H9 (cell line): Measurements from ENCODE around the gene FREM2. TPM values are rescaled to one million over a fixed set of nuclear protein-coding genes. Genes with fewer than 3 reads are reported as not detected.

Source experiments
- DNase-seq: peaks from one replicate; pipeline ENCODE4 v3.0.0-alpha.2; 2017
- H2AFZ ChIP-seq: one replicate; pipeline ENCODE4 v1.6.1; 2013; ENCODE audit warnings: mild to moderate bottlenecking, low read length, control low read depth, moderate library complexity
- H2AK5ac ChIP-seq: 2 replicates; pipeline ENCODE4 v1.6.1; 2013; ENCODE audit warnings: low read length, control low read depth, mixed read lengths; ENCODE audit not compliant: insufficient read length
- H2BK120ac ChIP-seq: one replicate; pipeline ENCODE4 v1.6.1; 2013; ENCODE audit warnings: low read depth, mild to moderate bottlenecking, low read length, control low read depth, inconsistent platforms; ENCODE audit not compliant: poor library complexity, severe bottlenecking
- H2BK12ac ChIP-seq: 2 replicates; pipeline ENCODE4 v1.6.1; 2013; ENCODE audit warnings: low read length, control low read depth, mixed read lengths, low read depth; ENCODE audit not compliant: insufficient read length
- H2BK15ac ChIP-seq: 2 replicates; pipeline ENCODE4 v1.6.1; 2013; ENCODE audit warnings: low read depth, low read length, control low read depth
- H2BK20ac ChIP-seq: one replicate; pipeline ENCODE4 v1.6.1; 2013; ENCODE audit warnings: low read depth, mild to moderate bottlenecking, low read length, control low read depth, inconsistent platforms; ENCODE audit not compliant: poor library complexity, severe bottlenecking
- H2BK5ac ChIP-seq: 2 replicates; pipeline ENCODE4 v1.6.1; 2013; ENCODE audit warnings: low read length, control low read depth, mixed read lengths; ENCODE audit not compliant: insufficient read length
- H3K14ac ChIP-seq: 2 replicates; pipeline ENCODE4 v1.6.1; 2013; ENCODE audit warnings: low read length, control low read depth; ENCODE audit not compliant: insufficient read depth
- H3K18ac ChIP-seq: 2 replicates; pipeline ENCODE4 v1.6.1; 2013; ENCODE audit warnings: low read depth, mild to moderate bottlenecking, mixed read lengths, low read length, control low read depth; ENCODE audit not compliant: insufficient read length
- H3K23ac ChIP-seq: 2 replicates; pipeline ENCODE4 v1.6.1; 2013; ENCODE audit warnings: low read length, control low read depth, mixed read lengths, low read depth; ENCODE audit not compliant: insufficient read length
- H3K23me2 ChIP-seq: 2 replicates; pipeline ENCODE4 v1.6.1; 2013; ENCODE audit warnings: low read depth, mild to moderate bottlenecking, mixed read lengths, low read length, control low read depth; ENCODE audit not compliant: insufficient read length, poor library complexity, severe bottlenecking
- H3K27ac ChIP-seq: 2 replicates; pipeline ENCODE4 v1.5.1; 2013; ENCODE audit warnings: low read length, control low read depth, mixed read lengths, low read depth; ENCODE audit not compliant: insufficient read length
- H3K27me3 ChIP-seq: 2 replicates; pipeline ENCODE4 v1.6.1; 2013; ENCODE audit warnings: low read length, control low read depth, inconsistent platforms; ENCODE audit not compliant: insufficient read depth
- H3K4ac ChIP-seq: 2 replicates; pipeline ENCODE4 v1.6.1; 2013; ENCODE audit warnings: low read depth, mild to moderate bottlenecking, control low read depth, inconsistent platforms, low read length, moderate library complexity
- H3K4me1 ChIP-seq: 2 replicates; pipeline ENCODE4 v1.6.1; 2013; ENCODE audit warnings: low read length, control low read depth, inconsistent platforms; ENCODE audit not compliant: insufficient read depth
- H3K4me2 ChIP-seq: 2 replicates; pipeline ENCODE4 v1.6.1; 2013; ENCODE audit warnings: low read length, control low read depth, mixed read lengths; ENCODE audit not compliant: insufficient read length, insufficient read depth
- H3K56ac ChIP-seq: 2 replicates; pipeline ENCODE4 v1.6.1; 2013; ENCODE audit warnings: low read depth, mild to moderate bottlenecking, mixed read lengths, low read length, control low read depth; ENCODE audit not compliant: insufficient read length
- H3K79me1 ChIP-seq: 2 replicates; pipeline ENCODE4 v1.6.1; 2013; ENCODE audit warnings: low read depth, mild to moderate bottlenecking, moderate library complexity, low read length, control low read depth, inconsistent platforms; ENCODE audit not compliant: insufficient read depth, poor library complexity, severe bottlenecking
- H3K79me2 ChIP-seq: 2 replicates; pipeline ENCODE4 v1.6.1; 2013; ENCODE audit warnings: low read length, control low read depth, inconsistent platforms; ENCODE audit not compliant: insufficient read depth
- H3K9ac ChIP-seq: 2 replicates; pipeline ENCODE4 v1.6.1; 2013; ENCODE audit warnings: low read length, control low read depth, mixed read lengths; ENCODE audit not compliant: insufficient read length; ENCODE audit errors: extremely low read depth
- H3K9me3 ChIP-seq: one replicate; pipeline ENCODE4 v1.6.1; 2013; ENCODE audit warnings: low read depth, low read length, inconsistent platforms; ENCODE audit not compliant: control insufficient read depth
- H3T11ph ChIP-seq: one replicate; pipeline ENCODE4 v1.6.1; 2013; ENCODE audit warnings: mild to moderate bottlenecking, low read length, control low read depth, inconsistent platforms
- H4K20me1 ChIP-seq: one replicate; pipeline ENCODE4 v1.6.1; 2013; ENCODE audit not compliant: control insufficient read depth, insufficient read length, insufficient read depth
- H4K5ac ChIP-seq: 2 replicates; pipeline ENCODE4 v1.6.1; 2013; ENCODE audit warnings: low read depth, mild to moderate bottlenecking, mixed read lengths, low read length, control low read depth; ENCODE audit not compliant: insufficient read length
- H4K8ac ChIP-seq: replicated peaks from 2 replicates; pipeline ENCODE4 v1.6.1; 2013; ENCODE audit warnings: low read length, control low read depth, mixed read lengths, low read depth; ENCODE audit not compliant: insufficient read length
- H4K91ac ChIP-seq: 2 replicates; pipeline ENCODE4 v1.6.1; 2013; ENCODE audit warnings: low read depth, mild to moderate bottlenecking, moderate library complexity, mixed read lengths, low read length, control low read depth; ENCODE audit not compliant: insufficient read length
- H3K27ac Mint-ChIP-seq, 3 experiments: 2 replicates in 2 of 3; 3 replicates in 1 of 3; pipeline ENCODE4 v1.8.0; 2020 to 2021; ENCODE audit warnings: mixed read lengths in 3 of 3, mild to moderate bottlenecking in 1 of 3, moderate library complexity in 1 of 3
- H3K27me3 Mint-ChIP-seq: 2 replicates; pipeline ENCODE4 v1.8.0; 2021; ENCODE audit warnings: low read depth, mild to moderate bottlenecking, moderate library complexity, mixed read lengths
- H3K36me3 Mint-ChIP-seq, 3 experiments: 2 replicates in 2 of 3; 3 replicates in 1 of 3; pipeline ENCODE4 v1.8.0; 2020 to 2021; ENCODE audit warnings: low read depth in 3 of 3, mixed read lengths in 3 of 3; ENCODE audit not compliant: insufficient read depth in 1 of 3
- H3K4me1 Mint-ChIP-seq, 2 experiments: 2 replicates each; pipeline ENCODE4 v1.8.0; 2020; ENCODE audit warnings: mixed read lengths in 2 of 2
- H3K4me3 Mint-ChIP-seq, 2 experiments: 2 replicates in 1 of 2; 3 replicates in 1 of 2; pipeline ENCODE4 v1.8.0; 2020 to 2021; ENCODE audit warnings: mild to moderate bottlenecking in 2 of 2, mixed read lengths in 2 of 2, moderate library complexity in 1 of 2
- H3K9me3 Mint-ChIP-seq, 2 experiments: 2 replicates in 1 of 2; 3 replicates in 1 of 2; pipeline ENCODE4 v1.8.0; 2020; ENCODE audit warnings: mild to moderate bottlenecking in 2 of 2, mixed read lengths in 2 of 2, moderate library complexity in 1 of 2
- CTCF ChIP-seq: fragments of 200-600 bp; sonication (generic); conservative IDR thresholded peaks from 3 replicates; pipeline ENCODE4 v1.8.0; 2021; ENCODE audit warnings: antibody characterized with exemption, mild to moderate bottlenecking
- WGBS: extraction: QIAGEN DNeasy Blood & Tissue Kit; methylation state at CpG from one replicate; pipeline ENCODE4 v1.1.7; 2013; ENCODE audit warnings: missing lambda C conversion rate, low lambda C conversion rate, mixed read lengths; ENCODE audit not compliant: insufficient read length; ENCODE audit errors: extremely low coverage; 5-methylcytosine and 5-hydroxymethylcytosine counted together
- total RNA-seq: library from RNA; stranded (reverse); gene quantifications from 2 replicates; pipeline ENCODE4 v1.2.1, GENCODE V29; 2021

FREM2 gene
- total RNA-seq, 1 experiment from 2014 or later: 16.0 TPM

GRCh38 chr13:38781539-38781938 is 94.7 kb downstream of the FREM2 start:
- Histone ChIP-seq H3K14ac (no peak overlapping the region), H3K27me3 (no peaks in the 10 kb centered on the region), H3K18ac (no peak overlapping the region), H2BK15ac (no peak overlapping the region), H4K91ac (no peak overlapping the region), H3K79me2 (no peaks in the 10 kb centered on the region), H2BK5ac (no peak overlapping the region), H3K9me3 (no peaks in the 10 kb centered on the region), H3K23me2 (no peaks in the 10 kb centered on the region), H3K79me1 (no peaks in the 10 kb centered on the region), H4K5ac (no peak overlapping the region), H4K20me1 (no peaks in the 10 kb centered on the region), H3T11ph (no peak overlapping the region), H3K56ac (no peak overlapping the region), H3K4me2 (no peak overlapping the region), H2AFZ (no peak overlapping the region), H3K27ac (no peak overlapping the region), H4K8ac (no peak overlapping the region), H2AK5ac (no peak overlapping the region), H2BK20ac (no peak overlapping the region), H3K4me1 (no peaks in the 10 kb centered on the region), H3K23ac (no peak overlapping the region), H3K9ac (no peak overlapping the region), H3K4ac (no peak overlapping the region), H2BK120ac (no peak overlapping the region), H2BK12ac (no peak overlapping the region)
- TF ChIP-seq CTCF: no peak
- Mint-ChIP-seq H3K27me3 (no peaks in the 10 kb centered on the region), H3K36me3 (peaks cover 4 to 14% (median 8%) of the 10 kb centered on the region in 3 experiments), H3K4me1 (peaks cover 2 to 4% of the 10 kb centered on the region in 2 experiments), H3K4me3 (no peak overlapping the region), H3K9me3 (peaks cover 0 to 2% of the 10 kb centered on the region in 2 experiments; a peak in 2 of 5 replicates), H3K27ac (no peak overlapping the region)
- DNase-seq: no peak
- WGBS: no CpG with 5 or more reads among the region's 3 CpGs
